A549 (cell line): ENCODE measurements around the gene CLDN6. TPM values are rescaled to one million over a fixed set of nuclear protein-coding genes. Genes with fewer than 3 reads are reported as not detected.
A peak's percentile ranks its signal among the peaks of the same experiment; 100 is the strongest.

Experiments used
- ATAC-seq, 2 experiments: fragments of 200-7000 bp in 1 of 2; fragments of >200 bp in 1 of 2; cut with Nextera tagmentation in 1 of 2; cut with Tn5 transposase in 1 of 2; 3 replicates each; pipeline versions ENCODE4 v1.8.0 to v1.9.1; 2018 to 2020; ENCODE audit warnings: mild to moderate bottlenecking in 1 of 2, moderate library complexity in 1 of 2
- CTCF ChIA-PET: fragments of 300-600 bp; sonication (Branson Sonifier 250); formaldehyde crosslinking; extraction: SDS; loops from one replicate; lab custom pipeline; 2021; ENCODE audit warnings: antibody characterized with exemption, inconsistent platforms; lab: Yijun Ruan, JAX
- POLR2A ChIA-PET: fragments of 350-600 bp; formaldehyde crosslinking; extraction: SDS; loops from one replicate; lab custom pipeline; 2021; ENCODE audit warnings: antibody characterized with exemption, inconsistent platforms; lab: Yijun Ruan, JAX
- DNase-seq, 2 experiments: peaks; one replicate each; pipeline versions ENCODE4 v3.0.0 to v3.0.0-alpha.2; 2011 to 2016; ENCODE audit warnings: low read depth in 1 of 2, low spot score in 1 of 2
- FAIRE-seq: peaks from 2 replicates; lab custom pipeline; 2011; peaks lifted over from hg19 to GRCh38; lab: Jason Lieb, UNC
- H3K27ac ChIP-seq, 2 experiments: fragments of >200 bp; sonication (Bioruptor Twin); formaldehyde crosslinking; 3 replicates each; pipeline ENCODE4 v1.5.1; 2016 to 2017
- H3K4me1 ChIP-seq: fragments of >200 bp; sonication (Bioruptor Twin); formaldehyde crosslinking; 3 replicates; pipeline ENCODE4 v1.6.1; 2016
- H3K4me2 ChIP-seq: fragments of >200 bp; sonication (Bioruptor Twin); formaldehyde crosslinking; 3 replicates; pipeline ENCODE4 v1.6.1; 2016
- H3K4me3 ChIP-seq: fragments of >200 bp; sonication (Bioruptor Twin); formaldehyde crosslinking; 3 replicates; pipeline ENCODE4 v1.5.1; 2016
- H3K9me3 ChIP-seq: fragments of >200 bp; sonication (Bioruptor Twin); formaldehyde crosslinking; 3 replicates; pipeline ENCODE4 v1.6.1; 2016
- BHLHE40 ChIP-seq: IDR thresholded peaks from 2 replicates; pipeline ENCODE4 v1.6.1; 2012; ENCODE audit warnings: low read depth, low read length, inconsistent platforms
- CEBPB ChIP-seq, 2 experiments: fragments of >200 bp in 1 of 2; sonication (Bioruptor Twin) in 1 of 2; formaldehyde crosslinking in 1 of 2; IDR thresholded peaks; 2 replicates each; pipeline ENCODE4 v1.6.1; 2012 to 2016
- E2F6 ChIP-seq: IDR thresholded peaks from 2 replicates; pipeline ENCODE4 v1.6.1; 2012; ENCODE audit warnings: low read depth, borderline replicate concordance
- ESRRA ChIP-seq: fragments of 150-350 bp; IDR thresholded peaks from 2 replicates; pipeline ENCODE4 v1.6.1; 2014; ENCODE audit warnings: mild to moderate bottlenecking, low read length, borderline replicate concordance
- FOSB ChIP-seq: fragments of 250-450 bp; sonication (Bioruptor Pico); IDR thresholded peaks from 2 replicates; pipeline ENCODE4 v1.5.0; 2020; ENCODE audit warnings: mild to moderate bottlenecking, moderate library complexity
- FOXS1 ChIP-seq: fragments of 250-450 bp; sonication (Bioruptor Pico); IDR thresholded peaks from 2 replicates; pipeline ENCODE4 v1.5.0; 2020; ENCODE audit warnings: mild to moderate bottlenecking, moderate library complexity
- HDAC2 ChIP-seq: fragments of 200-600 bp; sonication (generic); IDR thresholded peaks from 2 replicates; pipeline ENCODE4 v1.6.1; 2016
- HEYL ChIP-seq: fragments of 250-450 bp; sonication (Bioruptor Pico); IDR thresholded peaks from 2 replicates; pipeline ENCODE4 v1.8.0; 2021; ENCODE audit warnings: mild to moderate bottlenecking, moderate library complexity
- HOXB5 ChIP-seq: fragments of 250-450 bp; sonication (Bioruptor Pico); IDR thresholded peaks from 2 replicates; pipeline ENCODE4 v1.5.0; 2020; ENCODE audit warnings: mild to moderate bottlenecking, moderate library complexity
- JUN ChIP-seq, 2 experiments: fragments of >200 bp; sonication (Bioruptor Twin); formaldehyde crosslinking; IDR thresholded peaks; 2 replicates in 1 of 2; 3 replicates in 1 of 2; pipeline ENCODE4 v1.6.1; 2016 to 2017
- JUNB ChIP-seq: fragments of >200 bp; sonication (Bioruptor Twin); formaldehyde crosslinking; IDR thresholded peaks from 2 replicates; pipeline ENCODE4 v1.6.1; 2016
- MAX ChIP-seq: IDR thresholded peaks from 2 replicates; pipeline ENCODE4 v1.6.1; 2012
- MYC ChIP-seq: IDR thresholded peaks from 2 replicates; pipeline ENCODE4 v1.6.1; 2012; ENCODE audit warnings: mild to moderate bottlenecking, inconsistent platforms, low read length, improper control_type of control experiment, borderline replicate concordance
- NPAS2 ChIP-seq: fragments of 250-450 bp; sonication (Bioruptor Pico); IDR thresholded peaks from 2 replicates; pipeline ENCODE4 v1.8.0; 2022; ENCODE audit warnings: mild to moderate bottlenecking, moderate library complexity, borderline replicate concordance
- PHF8 ChIP-seq: fragments of 200-600 bp; sonication (generic); IDR thresholded peaks from 2 replicates; pipeline ENCODE4 v1.6.1; 2016; ENCODE audit warnings: low read depth, mild to moderate bottlenecking, antibody characterized with exemption, moderate library complexity, borderline replicate concordance
- RARB ChIP-seq: fragments of 250-450 bp; sonication (Bioruptor Pico); IDR thresholded peaks from 2 replicates; pipeline ENCODE4 v1.8.0; 2021; ENCODE audit warnings: mild to moderate bottlenecking, moderate library complexity
- REST ChIP-seq: fragments of 200-600 bp; sonication (generic); IDR thresholded peaks from 2 replicates; pipeline ENCODE4 v1.6.1; 2016; ENCODE audit warnings: antibody characterized with exemption, mild to moderate bottlenecking, moderate library complexity
- ZC3H11A ChIP-seq: fragments of 450-650 bp; IDR thresholded peaks from 2 replicates; pipeline ENCODE4 v1.6.1; 2014; ENCODE audit warnings: antibody characterized with exemption, mild to moderate bottlenecking
- WGBS: methylation state at CpG from one replicate; pipeline ENCODE4 v1.1.6; 2017; ENCODE audit errors: missing lambda C conversion rate; 5-methylcytosine and 5-hydroxymethylcytosine counted together
- polyA plus RNA-seq, 4 experiments: library from polyadenylated mRNA; depleted of rRNA in 3 of 4; stranded (reverse); fragments of >200 nt; fragmentation: RNase III in 1 of 4; extraction: RNeasy Plus Mini Kit Qiagen cat#74134 plus additional on column Dnase treatment in 1 of 4; gene quantifications; 2 replicates in 3 of 4; 3 replicates in 1 of 4; pipeline ENCODE4 v1.2.3, GENCODE V29; 2011 to 2017

Gene CLDN6
- polyA plus RNA-seq, 2 of the 4 experiments (the other 2 are of a cell fraction): 0.25 TPM; not detected in 1

GRCh38 chr16:2990891-2991290 lies 27.1 kb downstream of the CLDN6 start:
- CTCF ChIA-PET: interaction anchor here (0.6 to 1.2 kb wide), 4 partner anchors 8 to 67 kb away, joined by 3 read pairs; no protein-coding TSS in a partner anchor
- DNase-seq (no peak), ATAC-seq (no peak), FAIRE-seq (no peak)
- WGBS: 81% methylated on average over 10 of the region's 10 CpGs
- Histone ChIP-seq H3K4me2 (no peak overlapping the region), H3K4me3 (no peak overlapping the region), H3K4me1 (peaks cover 3% of the 10 kb centered on the region; the same call in 1 of the 3 replicates), H3K9me3 (no peaks in the 10 kb centered on the region), H3K27ac (no peak overlapping the region)
- no peak for TF ChIP-seq RARB (CRISPR knock-in tag)
- no peak for TF ChIP-seq ZC3H11A
- TF ChIP-seq PHF8: no peak
- TF ChIP-seq HEYL (CRISPR knock-in tag): no peak
- TF ChIP-seq CEBPB (IDR thresholded peaks at IDR 0.05): no peak
- no peak for TF ChIP-seq E2F6
- no peak for TF ChIP-seq JUNB
- TF ChIP-seq HDAC2: no peak
- no peak for TF ChIP-seq MYC
- TF ChIP-seq BHLHE40: no peak
- TF ChIP-seq ESRRA: no peak
- no peak for TF ChIP-seq JUN (IDR thresholded peaks at IDR 0.05)
- TF ChIP-seq NPAS2 (CRISPR knock-in tag): no peak
- TF ChIP-seq FOSB (CRISPR knock-in tag): no peak
- POLR2A ChIA-PET: no interaction called here

- WGBS: 83% methylated on average over 1 of the region's 8 CpGs
- TF ChIP-seq FOXS1 (CRISPR knock-in tag): no peak
- no peak for TF ChIP-seq CEBPB (IDR thresholded peaks at IDR 0.05)
- TF ChIP-seq REST: no peak
- TF ChIP-seq, all 56 proteins: peak for 0
- no peak overlapping the region for H3K27ac ChIP-seq
- ATAC-seq (no peak), DNase-seq (no peak), FAIRE-seq (no peak)
- H3K4me3 ChIP-seq: no peak overlapping the region
- H3K4me1 ChIP-seq: peaks cover 6% of the 10 kb centered on the region; the same call in 2 of the 3 replicates
- no peaks in the 10 kb centered on the region for H3K9me3 ChIP-seq
- POLR2A ChIA-PET: no interaction called here
- H3K4me2 ChIP-seq: no peak overlapping the region
- CTCF ChIA-PET: interaction anchor here (1.0 to 1.6 kb wide), 6 partner anchors 15 to 68 kb away, joined by 3 to 5 read pairs (median 4); no protein-coding TSS in a partner anchor
These were observed 29.3 kb downstream of the CLDN6 start for GRCh38 chr16:2988590-2989099.

- peak; percentile 33; the same call in 1 of the 2 replicates for TF ChIP-seq HOXB5
- no peak for TF ChIP-seq MAX
These were observed 30.1 kb downstream of the CLDN6 start for GRCh38 chr16:2987833-2988232.

More at GRCh38 chr16:2987833-2988232, 30.1 kb downstream of the CLDN6 start:
- CTCF ChIA-PET: interaction anchor here (0.7 to 1.6 kb wide), 7 partner anchors 13 to 67 kb away, joined by 3 to 5 read pairs (median 3); no protein-coding TSS in a partner anchor
- 79% methylated on average over 2 of the region's 8 CpGs for WGBS
- Histone ChIP-seq H3K9me3 (no peaks in the 10 kb centered on the region), H3K27ac (no peak overlapping the region), H3K4me1 (peaks cover 6% of the 10 kb centered on the region; the same call in 2 of the 3 replicates), H3K4me2 (no peak overlapping the region), H3K4me3 (no peak overlapping the region)
- no peak for ATAC-seq
- DNase-seq: no peak
- no peak for FAIRE-seq
- POLR2A ChIA-PET: no interaction called here
